Sigmoid colon (tissue), 4 donors: ENCODE data around the gene ZP2.

Experiments
- CTCF ChIP-seq, 4 experiments: fragments of 450-650 bp in 3 of 4; fragments of 200-600 bp in 1 of 4; IDR thresholded peaks; one replicate each; pipeline ENCODE4 v1.5.1; 2016 to 2019; ENCODE audit warnings: antibody characterized with exemption in 4 of 4, mild to moderate bottlenecking in 3 of 4, moderate library complexity in 2 of 4
- EP300 ChIP-seq, 4 donors: sonication (generic); formaldehyde crosslinking; IDR thresholded peaks; one replicate each; pipeline ENCODE4 v1.6.1; 2017; ENCODE audit warnings: antibody characterized with exemption in 4 of 4
- POLR2AphosphoS5 ChIP-seq, 4 donors: sonication (generic); formaldehyde crosslinking; IDR thresholded peaks; one replicate each; pipeline ENCODE4 v1.6.1; 2017; ENCODE audit warnings: antibody characterized with exemption in 4 of 4

- TF ChIP-seq POLR2AphosphoS5 (IDR thresholded peaks at IDR 0.05) (no peak), CTCF (IDR thresholded peaks at IDR 0.05) (no peak), EP300 (IDR thresholded peaks at IDR 0.05) (no peak)
These were observed 18.4 kb downstream of the ZP2 start for GRCh38 chr16:21192991-21193390.
